IMR-90 (cell line): ENCODE measurements around the gene GABBR2. TPM values are rescaled to one million over a fixed set of nuclear protein-coding genes. Genes with fewer than 3 reads are reported as not detected.

Experiments used
- ATAC-seq: fragments of 200-7000 bp; cut with Tn5 transposase; 2 replicates; pipeline ENCODE4 v1.9.1; 2020; ENCODE audit warnings: low read depth, mild to moderate bottlenecking, moderate library complexity
- BruUV-seq: library from RNA; stranded (reverse); fragments of 400-500 nt; replicated peaks from 2 replicates; lab custom pipeline; 2021; lab: Mats Ljungman, UMichigan
- CTCF ChIA-PET: fragments of 300-600 bp; formaldehyde crosslinking; extraction: SDS; loops from one replicate; lab custom pipeline; 2021; ENCODE audit warnings: antibody characterized with exemption; lab: Yijun Ruan, JAX
- POLR2A ChIA-PET: fragments of 300-600 bp; sonication (Branson Sonifier 250); formaldehyde crosslinking; loops from one replicate; lab custom pipeline; 2022; ENCODE audit warnings: antibody characterized with exemption; ENCODE audit not compliant: unreplicated experiment; lab: Charles Lee
- DNase-seq: peaks from one replicate; pipeline ENCODE4 v3.0.0; 2013
- H2AFZ ChIP-seq: replicated peaks from 2 replicates; pipeline ENCODE3; 2013; ENCODE audit warnings: low read length, mild to moderate bottlenecking; ENCODE audit not compliant: poor library complexity
- H2AK5ac ChIP-seq: 2 replicates; pipeline ENCODE4 v1.6.1; 2013; ENCODE audit warnings: low read depth, low read length, inconsistent platforms
- H2AK9ac ChIP-seq: replicated peaks from 2 replicates; pipeline ENCODE3; 2013; ENCODE audit warnings: mild to moderate bottlenecking, low read depth, low read length, moderate library complexity; ENCODE audit not compliant: poor library complexity
- H2BK120ac ChIP-seq: 2 replicates; pipeline ENCODE4 v1.6.1; 2013; ENCODE audit warnings: low read depth, low read length, inconsistent platforms
- H2BK15ac ChIP-seq: 3 replicates; pipeline ENCODE4 v1.6.1; 2013; ENCODE audit warnings: low read depth, low read length, inconsistent platforms
- H2BK20ac ChIP-seq: 2 replicates; pipeline ENCODE4 v1.6.1; 2013; ENCODE audit warnings: low read depth, mild to moderate bottlenecking, inconsistent platforms, low read length, moderate library complexity
- H2BK5ac ChIP-seq: 2 replicates; pipeline ENCODE4 v1.6.1; 2013; ENCODE audit warnings: mild to moderate bottlenecking, low read depth, low read length, inconsistent platforms; ENCODE audit not compliant: poor library complexity, severe bottlenecking
- H3K14ac ChIP-seq: replicated peaks from 2 replicates; pipeline ENCODE4 v1.6.1; 2013; ENCODE audit warnings: low read depth, low read length, inconsistent platforms
- H3K18ac ChIP-seq: 2 replicates; pipeline ENCODE4 v1.6.1; 2013; ENCODE audit warnings: low read depth, low read length, control low read depth
- H3K23ac ChIP-seq: 2 replicates; pipeline ENCODE4 v1.6.1; 2013; ENCODE audit warnings: low read depth, low read length, inconsistent platforms
- H3K27ac ChIP-seq: 2 replicates; pipeline ENCODE4 v1.5.1; 2013; ENCODE audit warnings: mild to moderate bottlenecking, control low read depth, low read length; ENCODE audit not compliant: insufficient read depth
- H3K27me3 ChIP-seq: 2 replicates; pipeline ENCODE4 v1.6.1; 2013; ENCODE audit warnings: low read length; ENCODE audit not compliant: control insufficient read depth, insufficient read depth
- H3K36me3 ChIP-seq: 2 replicates; pipeline ENCODE4 v1.6.1; 2013; ENCODE audit warnings: low read length, mixed read lengths; ENCODE audit not compliant: control insufficient read depth, insufficient read depth
- H3K4ac ChIP-seq: 2 replicates; pipeline ENCODE4 v1.6.1; 2013; ENCODE audit warnings: low read depth, low read length, inconsistent platforms
- H3K4me1 ChIP-seq: 2 replicates; pipeline ENCODE4 v1.6.1; 2013; ENCODE audit warnings: low read length, mixed read lengths; ENCODE audit not compliant: control insufficient read depth, insufficient read depth
- H3K4me2 ChIP-seq: 2 replicates; pipeline ENCODE4 v1.6.1; 2013; ENCODE audit warnings: low read depth, mild to moderate bottlenecking, control low read depth, low read length, moderate library complexity
- H3K4me3 ChIP-seq: 2 replicates; pipeline ENCODE4 v1.5.1; 2013; ENCODE audit warnings: low read depth, mild to moderate bottlenecking, control low read depth, low read length, moderate library complexity; ENCODE audit not compliant: insufficient read depth
- H3K56ac ChIP-seq: 2 replicates; pipeline ENCODE4 v1.6.1; 2013; ENCODE audit warnings: low read length, inconsistent platforms; ENCODE audit not compliant: insufficient read depth; ENCODE audit errors: extremely low read depth
- H3K79me1 ChIP-seq, 2 experiments: 2 replicates each; pipeline ENCODE4 v1.6.1; 2013; ENCODE audit warnings: low read length in 2 of 2, inconsistent platforms in 1 of 2, low read depth in 1 of 2
- H3K9ac ChIP-seq: 2 replicates; pipeline ENCODE4 v1.6.1; 2013; ENCODE audit warnings: low read depth, low read length, control low read depth
- H3K9me1 ChIP-seq: 2 replicates; pipeline ENCODE4 v1.6.1; 2013; ENCODE audit warnings: low read length, inconsistent platforms; ENCODE audit not compliant: insufficient read depth
- H3K9me3 ChIP-seq: 2 replicates; pipeline ENCODE4 v1.6.1; 2013; ENCODE audit warnings: low read length; ENCODE audit not compliant: control insufficient read depth, insufficient read depth
- H4K20me1 ChIP-seq: 2 replicates; pipeline ENCODE4 v1.6.1; 2013; ENCODE audit warnings: low read length, inconsistent platforms; ENCODE audit not compliant: insufficient read depth
- H4K5ac ChIP-seq: 2 replicates; pipeline ENCODE4 v1.6.1; 2013; ENCODE audit warnings: mild to moderate bottlenecking, low read depth, low read length, control low read depth
- H4K8ac ChIP-seq, 2 experiments: 2 replicates each; pipeline ENCODE4 v1.6.1; 2013; ENCODE audit warnings: low read depth in 2 of 2, low read length in 2 of 2, control low read depth in 1 of 2, inconsistent platforms in 1 of 2
- H4K91ac ChIP-seq: 2 replicates; pipeline ENCODE4 v1.6.1; 2013; ENCODE audit warnings: low read depth, low read length, inconsistent platforms; ENCODE audit not compliant: insufficient read depth
- BHLHE40 ChIP-seq: fragments of 150-350 bp; IDR thresholded peaks from 2 replicates; pipeline ENCODE4 v1.6.1; 2016; ENCODE audit warnings: mild to moderate bottlenecking, low read depth, low read length
- CEBPB ChIP-seq: IDR thresholded peaks from 2 replicates; pipeline ENCODE4 v1.6.1; 2012; ENCODE audit warnings: low read depth, low read length, improper control_type of control experiment
- CHD1 ChIP-seq: IDR thresholded peaks from 2 replicates; pipeline ENCODE4 v1.6.1; 2012; ENCODE audit warnings: low read depth, low read length, improper control_type of control experiment
- MAFK ChIP-seq: IDR thresholded peaks from 2 replicates; pipeline ENCODE4 v1.6.1; 2012; ENCODE audit warnings: low read depth, low read length, improper control_type of control experiment
- MAZ ChIP-seq: IDR thresholded peaks from 2 replicates; pipeline ENCODE4 v1.6.1; 2012; ENCODE audit warnings: low read depth, mild to moderate bottlenecking, low read length, improper control_type of control experiment, moderate library complexity, borderline replicate concordance
- MXI1 ChIP-seq: IDR thresholded peaks from 2 replicates; pipeline ENCODE4 v1.6.1; 2012; ENCODE audit warnings: low read depth, mild to moderate bottlenecking, low read length, moderate library complexity, borderline replicate concordance
- NFE2L2 ChIP-seq: fragments of 150-350 bp; IDR thresholded peaks from 2 replicates; pipeline ENCODE4 v1.6.1; 2016; ENCODE audit warnings: low read depth, mild to moderate bottlenecking, low read length
- POLR2A ChIP-seq: IDR thresholded peaks from 2 replicates; pipeline ENCODE4 v1.6.1; 2012; ENCODE audit warnings: mild to moderate bottlenecking, low read depth, low read length
- RAD21 ChIP-seq: IDR thresholded peaks from 2 replicates; pipeline ENCODE4 v1.6.1; 2012; ENCODE audit warnings: low read length, improper control_type of control experiment
- RCOR1 ChIP-seq: IDR thresholded peaks from 2 replicates; pipeline ENCODE4 v1.6.1; 2012; ENCODE audit warnings: mild to moderate bottlenecking, low read length, improper control_type of control experiment; ENCODE audit not compliant: insufficient replicate concordance
- RFX5 ChIP-seq: IDR thresholded peaks from 2 replicates; pipeline ENCODE4 v1.8.0; 2012; ENCODE audit warnings: low read depth, mild to moderate bottlenecking, low read length, moderate library complexity
- SMC3 ChIP-seq: fragments of 150-350 bp; IDR thresholded peaks from 2 replicates; pipeline ENCODE4 v1.6.1; 2016; ENCODE audit warnings: low read depth, mild to moderate bottlenecking, antibody characterized with exemption, low read length, moderate library complexity
- WGBS, 2 experiments: methylation state at CpG; one replicate each; pipeline versions ENCODE4 v1.1.5 to v1.1.7; 2013; ENCODE audit warnings: missing lambda C conversion rate in 2 of 2; ENCODE audit not compliant: insufficient read length in 1 of 2; ENCODE audit errors: extremely low coverage in 2 of 2; 5-methylcytosine and 5-hydroxymethylcytosine counted together
- dilution Hi-C: fragments of 300-500 bp; cut with HindIII; formaldehyde crosslinking; loops from one replicate; pipeline ENCODE4 v1.14.3; 2018; ENCODE audit warnings: low sequenced_read_pairs; ENCODE audit not compliant: unreplicated experiment
- in situ Hi-C: fragments of 300-500 bp; cut with MboI; formaldehyde crosslinking; loops from 3 replicates; pipeline ENCODE4 v1.14.3; 2019; ENCODE audit warnings: low sequenced_read_pairs, inconsistent platforms, mixed read lengths
- intact Hi-C: fragments of 100-400 bp; cut with micrococcal nuclease; formaldehyde crosslinking; loops from 2 replicates; pipeline ENCODE4 v1.10.0; 2022
- polyA plus RNA-seq, 3 experiments: library from polyadenylated mRNA; depleted of rRNA; stranded (reverse); fragments of >200 nt; gene quantifications; 2 replicates each; pipeline ENCODE4 v1.2.3, GENCODE V29; 2012; ENCODE audit warnings: low replicate concordance in 1 of 3
- total RNA-seq: library from RNA; depleted of rRNA; stranded (reverse); fragments of >200 nt; gene quantifications from 2 replicates; pipeline ENCODE4 v1.2.3, GENCODE V29; 2012
- TF ChIP-seq, protein P1 (sequence below): fragments of 150-350 bp; IDR thresholded peaks from 2 replicates; pipeline ENCODE4 v1.6.1; 2017; ENCODE audit warnings: mild to moderate bottlenecking, antibody characterized with exemption, low read length, low read depth
- TF ChIP-seq, protein P2 (sequence below): fragments of 150-350 bp; IDR thresholded peaks from 2 replicates; pipeline ENCODE4 v1.6.1; 2016; ENCODE audit warnings: low read depth, mild to moderate bottlenecking, low read length, moderate library complexity, borderline replicate concordance
- TF ChIP-seq, protein P3 (sequence below): conservative IDR thresholded peaks from 2 replicates; pipeline ENCODE4 v1.5.1; 2012; ENCODE audit warnings: mild to moderate bottlenecking, low read depth, low read length, improper control_type of control experiment

GABBR2 gene
- total and polyA plus RNA-seq, 2 of the 4 experiments (the other 2 are of a cell fraction): 14.2 to 20.3 TPM

DNA sequence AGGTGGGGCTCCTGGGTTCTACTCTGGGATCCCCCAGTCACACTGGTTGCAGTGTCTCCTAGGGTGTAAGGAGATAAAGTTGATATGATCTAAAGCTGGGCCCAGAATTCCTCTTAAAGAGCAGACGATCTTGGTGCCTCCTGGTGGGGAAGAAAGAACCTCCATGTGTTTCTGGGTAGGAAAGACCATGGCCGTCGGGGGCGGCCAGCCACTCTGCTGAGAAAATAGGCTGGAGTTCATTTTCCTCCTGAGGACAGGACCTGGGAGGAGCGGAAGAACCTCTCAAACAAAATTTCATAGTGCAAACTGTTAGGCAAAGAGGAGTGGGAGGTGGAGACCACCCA is 289.5 kb downstream of the GABBR2 start:
- Histone ChIP-seq H3K79me1 (no peaks in the 10 kb centered on the region), H3K27me3 (no peaks in the 10 kb centered on the region; the same call in 1 of the 2 replicates), H3K4me2 (no peak overlapping the region), H3K27ac (no peak overlapping the region), H3K36me3 (no peaks in the 10 kb centered on the region), H2BK120ac (no peak overlapping the region), H3K9me3 (no peaks in the 10 kb centered on the region; the same call in 1 of the 2 replicates), H2AK5ac (no peak overlapping the region), H3K9me1 (no peaks in the 10 kb centered on the region), H2BK5ac (no peak overlapping the region), H2BK15ac (no peak overlapping the region), H3K4ac (no peak overlapping the region), H2AFZ (no peak overlapping the region), H3K56ac (no peak overlapping the region), H3K4me1 (no peaks in the 10 kb centered on the region), H4K5ac (no peak overlapping the region), H4K8ac (no peak overlapping the region), H4K20me1 (no peaks in the 10 kb centered on the region), H3K9ac (no peak overlapping the region), H2BK20ac (no peak overlapping the region), H3K14ac (no peak overlapping the region), H3K4me3 (no peak overlapping the region), H3K18ac (no peak overlapping the region), H2AK9ac (no peak overlapping the region), H3K23ac (no peak overlapping the region), H4K91ac (no peak overlapping the region)
- in situ Hi-C loops (no loop called here), intact Hi-C loops (no loop called here), dilution Hi-C loops (no loop called here)
- ChIA-PET POLR2A (no interaction called here), CTCF (interaction anchor here (0.9 kb wide), 1 partner anchor 11 kb away, joined by 9 read pairs; no protein-coding TSS in a partner anchor)
- no CpG with 5 or more reads among the region's 5 CpGs for WGBS, 2 experiments
- DNase-seq (no peak), ATAC-seq (no peak)
- TF ChIP-seq MAZ: no peak
- no peak for TF ChIP-seq MAFK
- TF ChIP-seq CEBPB: no peak
- TF ChIP-seq NFE2L2: no peak
- no peak for TF ChIP-seq RCOR1
- no peak for TF ChIP-seq MXI1
- TF ChIP-seq RAD21: no peak
- no peak for TF ChIP-seq POLR2A
- TF ChIP-seq, protein P1, sequence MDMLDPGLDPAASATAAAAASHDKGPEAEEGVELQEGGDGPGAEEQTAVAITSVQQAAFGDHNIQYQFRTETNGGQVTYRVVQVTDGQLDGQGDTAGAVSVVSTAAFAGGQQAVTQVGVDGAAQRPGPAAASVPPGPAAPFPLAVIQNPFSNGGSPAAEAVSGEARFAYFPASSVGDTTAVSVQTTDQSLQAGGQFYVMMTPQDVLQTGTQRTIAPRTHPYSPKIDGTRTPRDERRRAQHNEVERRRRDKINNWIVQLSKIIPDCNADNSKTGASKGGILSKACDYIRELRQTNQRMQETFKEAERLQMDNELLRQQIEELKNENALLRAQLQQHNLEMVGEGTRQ: no peak
- TF ChIP-seq SMC3: no peak
- no peak for TF ChIP-seq CHD1
- TF ChIP-seq, protein P2, sequence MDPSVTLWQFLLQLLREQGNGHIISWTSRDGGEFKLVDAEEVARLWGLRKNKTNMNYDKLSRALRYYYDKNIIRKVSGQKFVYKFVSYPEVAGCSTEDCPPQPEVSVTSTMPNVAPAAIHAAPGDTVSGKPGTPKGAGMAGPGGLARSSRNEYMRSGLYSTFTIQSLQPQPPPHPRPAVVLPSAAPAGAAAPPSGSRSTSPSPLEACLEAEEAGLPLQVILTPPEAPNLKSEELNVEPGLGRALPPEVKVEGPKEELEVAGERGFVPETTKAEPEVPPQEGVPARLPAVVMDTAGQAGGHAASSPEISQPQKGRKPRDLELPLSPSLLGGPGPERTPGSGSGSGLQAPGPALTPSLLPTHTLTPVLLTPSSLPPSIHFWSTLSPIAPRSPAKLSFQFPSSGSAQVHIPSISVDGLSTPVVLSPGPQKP: no peak
- TF ChIP-seq RFX5: no peak
- TF ChIP-seq, protein P3, sequence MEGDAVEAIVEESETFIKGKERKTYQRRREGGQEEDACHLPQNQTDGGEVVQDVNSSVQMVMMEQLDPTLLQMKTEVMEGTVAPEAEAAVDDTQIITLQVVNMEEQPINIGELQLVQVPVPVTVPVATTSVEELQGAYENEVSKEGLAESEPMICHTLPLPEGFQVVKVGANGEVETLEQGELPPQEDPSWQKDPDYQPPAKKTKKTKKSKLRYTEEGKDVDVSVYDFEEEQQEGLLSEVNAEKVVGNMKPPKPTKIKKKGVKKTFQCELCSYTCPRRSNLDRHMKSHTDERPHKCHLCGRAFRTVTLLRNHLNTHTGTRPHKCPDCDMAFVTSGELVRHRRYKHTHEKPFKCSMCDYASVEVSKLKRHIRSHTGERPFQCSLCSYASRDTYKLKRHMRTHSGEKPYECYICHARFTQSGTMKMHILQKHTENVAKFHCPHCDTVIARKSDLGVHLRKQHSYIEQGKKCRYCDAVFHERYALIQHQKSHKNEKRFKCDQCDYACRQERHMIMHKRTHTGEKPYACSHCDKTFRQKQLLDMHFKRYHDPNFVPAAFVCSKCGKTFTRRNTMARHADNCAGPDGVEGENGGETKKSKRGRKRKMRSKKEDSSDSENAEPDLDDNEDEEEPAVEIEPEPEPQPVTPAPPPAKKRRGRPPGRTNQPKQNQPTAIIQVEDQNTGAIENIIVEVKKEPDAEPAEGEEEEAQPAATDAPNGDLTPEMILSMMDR: no peak
- TF ChIP-seq BHLHE40: no peak
- BruUV-seq: no TSS peak
